ENCODE data around the gene TNNI2.

GRCh38 chr11:1848640-1849430 lies 10.1 kb downstream of the TNNI2 start:
- TF ChIP-seq CTCF (conservative IDR thresholded peaks at IDR 0.05; ENCODE audit: low read length) (no peak), EZH2phosphoT487 (IDR thresholded peaks at IDR 0.05; ENCODE audit: borderline replicate concordance, low read depth, low read length) (no peak)

Measured in OCI-LY7 (cell line).